Adipocyte (in vitro differentiated cells): Measurements from ENCODE around the gene TMEM213.
A peak's percentile ranks its signal among the peaks of the same experiment; 100 is the strongest.
"Not testable (repeated sequence)": the region's sequence is repeated elsewhere in the genome, so short reads cannot be mapped to it uniquely, and the experiment has no call there.

ENCODE experiments used
- DNase-seq: peaks from one replicate; pipeline ENCODE4 v3.0.0-alpha.2; 2015; ENCODE audit warnings: low read depth
- H3K27me3 ChIP-seq: replicated peaks from 2 replicates; pipeline ENCODE4 v1.7.0; 2013; ENCODE audit warnings: mild to moderate bottlenecking, low read length, moderate library complexity; ENCODE audit not compliant: control insufficient read depth, insufficient read depth
- H3K36me3 ChIP-seq: 2 replicates; pipeline ENCODE4 v1.7.0; 2013; ENCODE audit warnings: low read length, mild to moderate bottlenecking, moderate library complexity; ENCODE audit not compliant: control insufficient read depth, insufficient read depth, severe bottlenecking
- H3K4me1 ChIP-seq: 2 replicates; pipeline ENCODE4 v1.7.0; 2013; ENCODE audit warnings: mild to moderate bottlenecking, low read length, moderate library complexity; ENCODE audit not compliant: control insufficient read depth, insufficient read depth
- H3K4me3 ChIP-seq: 2 replicates; pipeline ENCODE4 v1.7.0; 2013; ENCODE audit warnings: mild to moderate bottlenecking, low read length, moderate library complexity
- H3K9ac ChIP-seq: 2 replicates; pipeline ENCODE4 v1.7.0; 2013; ENCODE audit warnings: mild to moderate bottlenecking, low read length, moderate library complexity
- H3K9me3 ChIP-seq: 2 replicates; pipeline ENCODE4 v1.7.0; 2013; ENCODE audit warnings: mild to moderate bottlenecking, low read length, moderate library complexity; ENCODE audit not compliant: control insufficient read depth

The TMEM213 gene

DNA sequence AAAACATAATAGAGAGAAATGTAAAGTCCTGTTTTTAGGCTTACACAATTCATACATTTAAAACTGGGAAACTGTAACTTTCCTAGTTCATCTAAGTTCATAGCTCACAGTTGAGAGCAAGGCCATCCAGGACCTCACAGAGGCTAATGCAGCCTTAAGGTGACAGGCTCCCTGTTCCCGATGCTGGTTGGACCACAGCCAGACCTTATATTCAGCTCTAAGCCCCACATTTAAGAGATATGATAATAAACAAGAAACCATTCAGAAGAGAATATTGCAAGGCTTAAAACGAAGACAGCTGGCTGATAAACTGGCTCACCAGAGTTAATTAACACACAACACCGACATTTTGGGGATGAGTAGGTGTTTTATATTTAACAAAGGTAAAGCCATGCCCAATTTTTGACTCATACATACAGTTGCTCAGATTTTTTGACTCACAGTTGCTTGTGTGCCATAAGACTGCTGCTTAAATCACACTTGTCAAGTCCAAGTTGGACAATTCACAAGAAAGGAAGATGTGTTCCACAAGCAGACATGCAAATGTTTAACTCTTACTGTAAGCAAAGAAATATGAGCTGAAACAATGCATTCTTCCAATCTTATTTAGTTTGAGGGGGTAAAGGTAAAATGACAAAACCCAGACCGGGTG is 41.1 kb upstream of the TMEM213 start:
- H3K9me3 ChIP-seq: no peaks in the 10 kb centered on the region
- DNase-seq: no peak
- no peaks in the 10 kb centered on the region for H3K4me1 ChIP-seq
- no peaks in the 10 kb centered on the region for H3K27me3 ChIP-seq
- H3K4me3 ChIP-seq: no peak overlapping the region
- no peak overlapping the region for H3K9ac ChIP-seq
- no peaks in the 10 kb centered on the region for H3K36me3 ChIP-seq

DNA sequence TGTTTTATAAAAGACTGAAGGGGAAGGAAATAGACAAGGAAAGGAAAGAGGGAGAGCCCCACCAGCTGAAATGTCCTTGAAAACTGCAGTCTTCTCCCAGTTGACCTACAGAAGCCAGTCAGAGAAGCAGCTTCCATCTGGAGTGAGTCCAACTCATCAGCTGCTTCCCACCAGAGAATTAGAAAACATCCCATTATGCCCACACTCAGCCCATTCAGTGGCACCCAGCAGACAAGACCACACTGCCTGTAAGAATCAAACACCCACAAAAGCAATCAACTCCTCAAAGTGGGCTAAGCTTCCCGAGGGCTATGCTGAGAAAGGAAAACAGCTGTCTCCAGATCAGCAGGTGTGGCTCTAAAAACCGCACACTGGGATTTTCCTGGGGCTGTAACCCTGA is 29.6 kb upstream of the TMEM213 start:
- DNase-seq: no peak
- Histone ChIP-seq H3K9me3 (no peaks in the 10 kb centered on the region), H3K27me3 (no peaks in the 10 kb centered on the region), H3K4me3 (no peak overlapping the region), H3K36me3 (no peaks in the 10 kb centered on the region), H3K9ac (no peak overlapping the region), H3K4me1 (no peaks in the 10 kb centered on the region)

DNA sequence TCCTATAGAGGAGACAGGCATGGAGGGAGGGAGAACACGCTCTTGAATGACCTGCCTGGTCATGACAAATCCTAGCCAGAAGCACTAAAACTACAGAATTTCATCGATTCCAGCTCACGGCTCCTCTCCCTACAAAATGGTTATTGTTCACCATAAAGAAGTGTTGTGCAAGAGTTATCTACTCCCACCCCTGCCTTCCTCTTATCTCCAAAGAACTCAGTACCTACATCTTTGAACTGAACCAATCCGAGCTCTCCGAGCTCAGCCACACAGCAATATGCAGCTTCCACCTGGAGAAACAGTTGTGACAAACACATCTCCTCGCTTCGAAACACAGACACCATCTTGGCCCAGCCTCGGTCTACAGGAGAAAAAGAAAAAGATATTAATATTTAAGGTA is 26.9 kb upstream of the TMEM213 start:
- no peaks in the 10 kb centered on the region for H3K36me3 ChIP-seq
- H3K4me3 ChIP-seq: no peak overlapping the region
- DNase-seq: no peak
- no peak overlapping the region for H3K9ac ChIP-seq
- no peaks in the 10 kb centered on the region for H3K27me3 ChIP-seq
- no peaks in the 10 kb centered on the region for H3K4me1 ChIP-seq
- H3K9me3 ChIP-seq: no peaks in the 10 kb centered on the region

DNA sequence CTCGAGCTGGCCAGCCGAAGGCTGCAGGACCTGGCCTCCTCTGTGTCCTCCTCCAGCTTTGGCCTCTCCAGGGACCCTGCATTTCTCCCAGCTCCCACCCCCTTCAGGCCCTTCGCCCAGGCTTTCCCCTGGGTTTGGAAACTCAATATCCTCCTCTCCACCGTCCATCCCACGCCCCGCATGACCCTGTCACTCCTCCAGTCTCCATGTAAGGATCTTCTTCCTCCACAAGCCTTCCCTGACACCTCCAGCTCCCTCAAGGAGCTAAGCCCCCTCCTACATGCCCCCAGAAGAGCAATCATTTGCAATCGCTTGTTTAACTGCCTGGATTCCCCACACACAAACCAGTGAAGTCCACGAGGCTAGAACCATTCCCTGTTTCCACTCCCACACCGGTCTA is 24.6 kb upstream of the TMEM213 start:
- no peak overlapping the region for H3K9ac ChIP-seq
- H3K9me3 ChIP-seq: no peaks in the 10 kb centered on the region
- no peaks in the 10 kb centered on the region for H3K4me1 ChIP-seq
- no peak overlapping the region for H3K4me3 ChIP-seq
- DNase-seq: no peak
- H3K36me3 ChIP-seq: no peaks in the 10 kb centered on the region
- no peaks in the 10 kb centered on the region for H3K27me3 ChIP-seq

DNA sequence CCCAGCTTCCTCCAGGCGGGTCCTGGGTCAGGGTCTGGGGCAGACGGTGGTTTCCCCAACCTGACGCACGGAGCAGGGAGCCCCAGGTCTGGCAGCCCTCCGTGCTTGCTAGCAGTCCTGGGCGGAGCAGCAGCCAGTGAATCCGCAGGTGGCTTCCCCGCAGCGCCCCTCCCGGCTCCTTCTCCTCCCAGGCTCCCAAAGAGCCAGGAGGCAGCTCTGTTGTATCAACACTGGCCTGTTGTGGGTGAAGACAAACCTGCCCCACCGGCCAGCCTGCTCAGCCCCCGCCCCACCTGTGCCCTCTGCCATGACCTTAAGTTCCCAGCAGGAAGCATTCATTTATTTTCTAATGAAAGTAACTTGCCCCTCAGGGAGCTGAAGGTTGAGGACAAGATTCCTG is 24.0 kb upstream of the TMEM213 start:
- Histone ChIP-seq H3K9me3 (no peaks in the 10 kb centered on the region), H3K4me1 (no peaks in the 10 kb centered on the region), H3K36me3 (no peaks in the 10 kb centered on the region), H3K27me3 (no peaks in the 10 kb centered on the region), H3K9ac (no peak overlapping the region), H3K4me3 (no peak overlapping the region)
- DNase-seq: no peak

DNA sequence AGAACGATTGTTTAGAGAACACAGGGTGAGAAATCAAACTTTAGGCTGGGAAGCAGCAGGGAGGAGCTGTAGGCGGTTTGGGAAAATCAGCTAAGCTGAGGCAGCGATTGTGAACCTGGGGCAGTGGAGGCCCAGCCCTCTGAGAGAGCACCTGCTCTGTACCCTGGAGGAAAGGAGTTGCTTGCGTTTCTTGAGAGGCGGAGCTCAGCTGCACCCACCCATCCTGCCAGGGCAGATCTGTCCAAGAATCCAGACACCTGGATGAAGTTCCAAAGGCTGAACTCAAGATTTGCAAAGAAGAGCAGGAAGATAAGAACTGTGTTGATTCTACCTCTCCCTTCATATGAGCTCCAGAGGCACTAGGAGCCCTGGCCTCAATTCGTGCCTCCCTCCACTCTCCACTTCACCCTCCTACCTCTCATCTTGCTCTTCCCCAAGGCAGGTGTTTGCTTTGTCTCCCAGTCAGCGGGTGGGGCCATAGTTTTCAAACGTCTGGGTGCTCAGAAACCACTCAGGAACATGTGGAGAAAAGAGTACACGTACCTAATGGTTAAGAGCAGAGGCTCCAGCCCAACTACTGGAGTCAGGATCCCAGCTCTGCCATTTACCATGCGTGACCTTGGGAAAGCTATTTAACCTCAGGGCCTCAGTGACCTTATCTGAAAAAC is 21.5 kb upstream of the TMEM213 start:
- no peaks in the 10 kb centered on the region for H3K27me3 ChIP-seq
- no peaks in the 10 kb centered on the region for H3K9me3 ChIP-seq
- H3K9ac ChIP-seq: no peak overlapping the region
- no peaks in the 10 kb centered on the region for H3K4me1 ChIP-seq
- no peaks in the 10 kb centered on the region for H3K36me3 ChIP-seq
- DNase-seq: no peak
- H3K4me3 ChIP-seq: no peak overlapping the region

DNA sequence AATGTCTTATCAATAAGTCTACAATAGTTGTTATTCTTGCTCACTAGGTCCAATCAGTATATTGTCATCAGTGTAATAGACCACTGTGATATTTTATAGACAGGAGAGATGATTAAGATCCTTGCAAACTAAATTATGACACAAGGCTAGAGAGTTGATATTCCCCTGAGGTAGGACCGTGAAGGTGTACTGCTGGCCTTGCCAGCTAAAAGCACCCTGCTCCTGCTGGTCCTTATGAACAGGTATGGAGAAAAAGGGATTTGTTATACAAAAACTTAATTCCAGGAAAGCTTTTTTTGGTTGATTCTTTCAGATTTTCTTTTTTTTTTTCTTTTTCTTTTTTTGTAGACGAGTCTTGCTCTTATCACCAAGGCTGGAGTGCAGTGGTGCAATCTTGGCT is 16.8 kb upstream of the TMEM213 start:
- Histone ChIP-seq H3K27me3 (no peaks in the 10 kb centered on the region), H3K4me1 (no peaks in the 10 kb centered on the region), H3K36me3 (no peaks in the 10 kb centered on the region), H3K9me3 (peaks cover 4% of the 10 kb centered on the region), H3K4me3 (no peak overlapping the region), H3K9ac (no peak overlapping the region)
- no peak for DNase-seq

DNA sequence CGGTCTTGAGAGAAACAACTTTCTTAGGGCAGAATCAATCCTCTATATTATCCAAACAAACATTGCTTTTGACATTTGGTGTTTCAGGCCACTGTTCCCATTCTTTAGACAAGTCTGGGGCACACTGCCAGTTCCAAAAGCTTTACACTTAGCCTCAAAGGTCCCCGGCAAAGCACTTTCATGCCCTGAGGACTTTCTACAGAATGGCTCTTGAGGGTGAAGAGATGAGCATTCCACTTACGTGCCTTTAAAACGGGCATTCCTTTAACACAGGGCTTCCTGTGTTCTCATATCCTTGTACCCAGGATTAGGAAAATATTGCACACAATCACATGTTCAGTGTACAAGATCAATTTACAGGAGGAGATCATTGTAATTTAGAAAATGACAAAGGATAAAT is 13.1 kb upstream of the TMEM213 start:
- peak; percentile 70 for DNase-seq
- Histone ChIP-seq H3K4me1 (no peaks in the 10 kb centered on the region), H3K27me3 (no peaks in the 10 kb centered on the region), H3K9ac (no peak overlapping the region), H3K4me3 (no peak overlapping the region), H3K36me3 (no peaks in the 10 kb centered on the region), H3K9me3 (peaks cover 4% of the 10 kb centered on the region)

DNA sequence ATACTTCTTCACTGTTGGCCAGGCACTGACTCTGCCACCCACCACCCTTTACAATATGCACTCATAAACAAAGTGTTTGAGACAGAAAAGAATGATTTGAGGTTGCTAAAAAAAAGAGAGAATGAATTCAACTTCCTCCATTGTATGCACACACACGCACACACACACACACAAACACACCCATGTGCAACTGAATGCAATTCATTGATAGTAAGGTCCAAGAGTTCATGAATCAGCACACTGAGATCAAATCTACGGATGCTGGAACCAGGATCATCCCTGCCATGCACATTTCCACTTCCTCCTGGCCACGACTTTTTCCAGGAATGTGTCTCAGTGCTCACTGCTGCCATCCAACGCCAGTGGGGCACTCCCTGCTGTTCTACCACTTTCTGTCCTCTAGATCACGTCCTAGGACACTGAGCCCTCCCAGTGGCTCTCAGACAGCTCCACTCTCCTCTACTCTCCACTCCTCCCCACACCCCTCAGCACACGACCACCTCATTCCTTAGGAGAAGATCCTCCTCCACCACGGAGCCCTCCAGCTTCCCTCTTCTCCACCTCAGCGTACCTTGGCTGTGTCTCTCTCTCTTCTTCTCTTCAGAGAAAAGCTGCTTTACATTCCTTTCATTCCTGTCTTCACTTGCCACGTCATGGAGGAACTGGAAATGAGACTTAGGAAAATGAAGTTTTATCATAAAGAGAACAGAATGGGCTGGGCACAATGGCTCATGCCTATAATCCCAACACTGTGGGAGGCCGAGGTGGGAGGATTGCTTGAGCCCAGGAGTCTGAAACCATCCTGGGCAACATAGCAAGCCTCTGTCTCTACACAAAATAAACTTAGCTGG is 12.0 kb upstream of the TMEM213 start:
- Histone ChIP-seq H3K4me1 (no peaks in the 10 kb centered on the region), H3K9me3 (peaks cover 4% of the 10 kb centered on the region), H3K9ac (no peak overlapping the region), H3K4me3 (no peak overlapping the region), H3K27me3 (no peaks in the 10 kb centered on the region), H3K36me3 (no peaks in the 10 kb centered on the region)
- peak; percentile 15 for DNase-seq

DNA sequence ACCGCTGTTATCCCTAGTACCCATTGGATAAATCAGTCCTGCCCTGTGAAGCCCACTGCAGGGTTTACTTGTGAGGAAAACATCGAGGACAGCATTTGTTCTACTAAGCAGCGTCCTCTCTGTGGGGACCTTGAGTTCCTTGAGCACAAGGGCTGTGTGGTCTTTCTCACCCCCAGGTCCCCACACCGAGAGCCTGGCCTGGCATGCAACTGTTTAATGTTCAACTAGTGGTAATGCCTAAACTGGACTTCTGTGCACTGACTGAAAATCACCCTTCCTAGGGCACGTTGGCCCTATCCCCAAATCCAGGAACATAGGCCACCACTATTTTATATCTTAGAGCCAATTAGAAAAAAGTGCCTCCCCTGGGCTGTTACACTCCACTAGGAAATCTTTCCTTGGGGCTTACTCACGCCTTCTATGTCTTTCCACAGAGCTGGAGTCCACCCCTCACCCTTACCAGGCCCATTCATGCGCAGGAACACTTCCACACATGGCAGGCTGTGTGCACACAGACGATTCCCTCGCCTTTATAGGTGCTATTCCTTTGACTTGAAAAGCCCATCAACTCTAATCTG is 1.7 kb upstream of the TMEM213 start:
- Histone ChIP-seq H3K9ac (no peak overlapping the region), H3K4me3 (no peak overlapping the region), H3K36me3 (no peaks in the 10 kb centered on the region), H3K9me3 (no peaks in the 10 kb centered on the region), H3K4me1 (no peaks in the 10 kb centered on the region), H3K27me3 (peaks cover 10% of the 10 kb centered on the region)
- no peak for DNase-seq

DNA sequence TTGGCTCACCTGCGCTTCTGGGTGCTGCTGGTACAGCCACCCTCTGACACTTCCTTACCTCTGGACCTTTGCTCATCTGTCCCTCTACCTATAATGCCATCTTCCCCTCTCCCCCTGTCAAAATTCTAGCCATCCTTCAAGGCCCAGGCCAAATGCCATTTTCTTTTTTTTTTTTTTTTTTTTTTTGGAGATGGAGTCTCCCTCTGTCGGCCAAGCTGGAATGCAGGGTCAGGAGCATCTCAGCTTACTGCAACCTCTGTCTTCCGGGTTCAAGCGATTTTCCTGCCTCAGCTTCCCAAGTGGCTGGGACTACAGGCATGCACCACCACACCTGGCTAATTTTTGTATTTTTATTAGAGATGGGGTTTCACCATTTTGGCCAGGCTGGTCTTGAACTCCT is 748 bp upstream of the TMEM213 start:
- H3K4me1 ChIP-seq: not testable (repeated sequence)

More for the DNA sequence above, 748 bp upstream of the TMEM213 start:
- H3K4me3 ChIP-seq, H3K9me3 ChIP-seq, H3K36me3 ChIP-seq, H3K9ac ChIP-seq, DNase-seq, H3K27me3 ChIP-seq: not testable (repeated sequence)
